Activated CD4-positive, alpha-beta T cell treated with anti-CD3 and anti-CD28 coated beads, Interleukin-2, amount 50 U/mL, for 24 hours (primary cell): ENCODE data around the gene TSPAN15.
"Not testable (repeated sequence)": the region's sequence is repeated elsewhere in the genome, so short reads cannot be mapped to it uniquely, and the experiment has no call there.

Source experiments
- DNase-seq, 2 donors: peaks; one replicate each; pipeline ENCODE4 v3.0.0-alpha.2; 2020; ENCODE audit warnings: low read depth in 1 of 2, low spot score in 1 of 2

Gene TSPAN15

GRCh38 chr10:69533658-69534057 is 82.4 kb downstream of the TSPAN15 start:
- DNase-seq = no peak

GRCh38 chr10:69536521-69536920 is 85.3 kb downstream of the TSPAN15 start:
- not testable (repeated sequence) for DNase-seq

GRCh38 chr10:69537449-69537848 is 86.2 kb downstream of the TSPAN15 start:
- DNase-seq = no peak

GRCh38 chr10:69538461-69538860 is 87.2 kb downstream of the TSPAN15 start:
- DNase-seq = no peak

- no peak for DNase-seq
Measured at GRCh38 chr10:69541463-69541862, 90.2 kb downstream of the TSPAN15 start.

GRCh38 chr10:69549959-69550358 is 98.7 kb downstream of the TSPAN15 start:
- DNase-seq = no peak

- no peak for DNase-seq
Measured at GRCh38 chr10:69552268-69552667, 101.0 kb downstream of the TSPAN15 start.

- DNase-seq = no peak
Measured at GRCh38 chr10:69553328-69553727, 102.1 kb downstream of the TSPAN15 start.

- no peak for DNase-seq
Measured at GRCh38 chr10:69554611-69555010, 103.3 kb downstream of the TSPAN15 start.
